Muscle of leg (tissue), 11 donors: ENCODE data around the gene SRMS. TPM values are rescaled to one million over a fixed set of nuclear protein-coding genes. Genes with fewer than 3 reads are reported as not detected.

Experiments used
- DNase-seq: peaks from one replicate; pipeline ENCODE4 v3.0.0; 2013
- H3K27ac ChIP-seq: one replicate; pipeline ENCODE4 v1.5.1; 2013; ENCODE audit warnings: mild to moderate bottlenecking, low read length, control low read depth
- H3K27me3 ChIP-seq: one replicate; pipeline ENCODE4 v1.6.1; 2013; ENCODE audit warnings: low read length; ENCODE audit not compliant: control insufficient read depth, insufficient read depth
- H3K36me3 ChIP-seq: one replicate; pipeline ENCODE4 v1.6.1; 2013; ENCODE audit warnings: low read length; ENCODE audit not compliant: control insufficient read depth, insufficient read depth
- H3K4me1 ChIP-seq: one replicate; pipeline ENCODE4 v1.6.1; 2013; ENCODE audit warnings: low read length; ENCODE audit not compliant: control insufficient read depth, insufficient read depth
- H3K4me3 ChIP-seq: one replicate; pipeline ENCODE4 v1.5.1; 2013; ENCODE audit warnings: low read length, control low read depth
- H3K9me3 ChIP-seq: replicated peaks from 2 replicates; pipeline ENCODE4 v1.6.1; 2013; ENCODE audit warnings: low read depth, low read length; ENCODE audit not compliant: control insufficient read depth
- WGBS: methylation state at CpG from one replicate; pipeline ENCODE4 v1.1.5; 2013; ENCODE audit warnings: missing lambda C conversion rate; ENCODE audit not compliant: insufficient coverage; 5-methylcytosine and 5-hydroxymethylcytosine counted together
- polyA plus RNA-seq, 8 donors: library from polyadenylated mRNA; unstranded; fragments of 120-200 nt; gene quantifications; one replicate each; pipeline versions ENCODE4 v1.2.1 to v1.2.3, GENCODE V29; 2013; ENCODE audit warnings: inconsistent platforms in 1 of 8, low replicate concordance in 1 of 8; ENCODE audit not compliant: insufficient read length in 8 of 8, insufficient read depth in 1 of 8
- total RNA-seq: library from RNA; stranded (reverse); fragments of 120-200 nt; gene quantifications from one replicate; pipeline ENCODE4 v1.2.4, GENCODE V29; 2013

Gene SRMS
- total and polyA plus RNA-seq, 9 donors: not detected

- no peaks in the 10 kb centered on the region for H3K4me1 ChIP-seq
- H3K27me3 ChIP-seq: peaks cover 9% of the 10 kb centered on the region
- H3K36me3 ChIP-seq: no peaks in the 10 kb centered on the region
- no peak overlapping the region for H3K4me3 ChIP-seq
- no peak overlapping the region for H3K27ac ChIP-seq
- DNase-seq: no peak
- peaks cover 26% of the 10 kb centered on the region for H3K9me3 ChIP-seq
- WGBS: 85% methylated on average over 7 of the region's 9 CpGs
Observed at GRCh38 chr20:63509088-63509564, 38.4 kb downstream of the SRMS start.

GRCh38 chr20:63508072-63508768, 39.3 kb downstream of the SRMS start:
- DNase-seq: no peak
- no peak overlapping the region for H3K27ac ChIP-seq
- H3K9me3 ChIP-seq: peaks cover 26% of the 10 kb centered on the region
- 78% methylated on average over 31 of the region's 33 CpGs for WGBS
- H3K27me3 ChIP-seq: peaks cover 9% of the 10 kb centered on the region
- H3K4me1 ChIP-seq: peaks cover 6% of the 10 kb centered on the region
- no peaks in the 10 kb centered on the region for H3K36me3 ChIP-seq
- H3K4me3 ChIP-seq: no peak overlapping the region

- Histone ChIP-seq H3K36me3 (no peaks in the 10 kb centered on the region), H3K27ac (no peak overlapping the region), H3K9me3 (peaks cover 26% of the 10 kb centered on the region), H3K4me1 (peaks cover 14% of the 10 kb centered on the region), H3K4me3 (no peak overlapping the region), H3K27me3 (peaks cover 10% of the 10 kb centered on the region)
- WGBS: 92% methylated on average over 29 of the region's 30 CpGs
- no peak for DNase-seq
Observed at GRCh38 chr20:63507083-63507743, 40.3 kb downstream of the SRMS start.

- H3K27ac ChIP-seq: no peak overlapping the region
- H3K27me3 ChIP-seq: peaks cover 16% of the 10 kb centered on the region
- H3K36me3 ChIP-seq: no peaks in the 10 kb centered on the region
- no peak for DNase-seq
- WGBS: 88% methylated on average over 6 of the region's 12 CpGs
- H3K9me3 ChIP-seq: peaks cover 26% of the 10 kb centered on the region
- H3K4me3 ChIP-seq: no peak overlapping the region
- H3K4me1 ChIP-seq: peaks cover 27% of the 10 kb centered on the region
Observed at GRCh38 chr20:63505723-63506122, 41.8 kb downstream of the SRMS start.

- no peak overlapping the region for H3K4me3 ChIP-seq
- no peak for DNase-seq
- H3K4me1 ChIP-seq: peaks cover 30% of the 10 kb centered on the region
- H3K27me3 ChIP-seq: peaks cover 17% of the 10 kb centered on the region
- no peak overlapping the region for H3K27ac ChIP-seq
- 82% methylated on average over 7 of the region's 8 CpGs for WGBS
- no peaks in the 10 kb centered on the region for H3K36me3 ChIP-seq
- H3K9me3 ChIP-seq: peaks cover 26% of the 10 kb centered on the region
Observed at GRCh38 chr20:63505281-63505680, 42.3 kb downstream of the SRMS start.

GRCh38 chr20:63504642-63505041, 42.9 kb downstream of the SRMS start:
- no peak overlapping the region for H3K4me3 ChIP-seq
- DNase-seq: no peak
- no peak overlapping the region for H3K27ac ChIP-seq
- H3K36me3 ChIP-seq: no peaks in the 10 kb centered on the region
- peaks cover 23% of the 10 kb centered on the region for H3K27me3 ChIP-seq
- peaks cover 37% of the 10 kb centered on the region for H3K4me1 ChIP-seq
- WGBS: 53% methylated on average over 3 of the region's 9 CpGs
- H3K9me3 ChIP-seq: peaks cover 26% of the 10 kb centered on the region

- Histone ChIP-seq H3K36me3 (no peaks in the 10 kb centered on the region), H3K27me3 (peaks cover 29% of the 10 kb centered on the region), H3K4me3 (no peak overlapping the region)
Observed at GRCh38 chr20:63503524-63503923, 44.0 kb downstream of the SRMS start.

GRCh38 chr20:63502671-63503172, 44.8 kb downstream of the SRMS start:
- Histone ChIP-seq H3K9me3 (peaks cover 20% of the 10 kb centered on the region), H3K36me3 (no peaks in the 10 kb centered on the region), H3K27ac (peak overlapping the region; percentile 74), H3K27me3 (peaks cover 36% of the 10 kb centered on the region), H3K4me3 (no peak overlapping the region), H3K4me1 (peaks cover 46% of the 10 kb centered on the region)
- no peak for DNase-seq
- 35% methylated on average over 14 of the region's 15 CpGs for WGBS

More at GRCh38 chr20:63503524-63503923, 44.0 kb downstream of the SRMS start:
- H3K4me1 ChIP-seq: peaks cover 41% of the 10 kb centered on the region
- DNase-seq: no peak
- WGBS: no CpG with 5 or more reads among the region's 7 CpGs
- H3K27ac ChIP-seq: peak overlapping the region; percentile 3
- H3K9me3 ChIP-seq: peaks cover 26% of the 10 kb centered on the region

- Histone ChIP-seq H3K4me3 (no peak overlapping the region), H3K27me3 (peaks cover 42% of the 10 kb centered on the region), H3K4me1 (peaks cover 52% of the 10 kb centered on the region), H3K27ac (peak overlapping the region; percentile 90), H3K9me3 (peaks cover 15% of the 10 kb centered on the region), H3K36me3 (no peaks in the 10 kb centered on the region)
- peak; percentile 82 for DNase-seq
- WGBS: 13% methylated on average over 21 of the region's 26 CpGs
Observed at GRCh38 chr20:63501818-63502670, 45.5 kb downstream of the SRMS start.
